ENCODE measurements around the gene SEMA5B. TPM values are rescaled to one million over a fixed set of nuclear protein-coding genes. Genes with fewer than 3 reads are reported as not detected.

Gene SEMA5B
- total and polyA plus RNA-seq, 2 experiments from 2014 or later: 8.0 to 26.8 TPM

DNA sequence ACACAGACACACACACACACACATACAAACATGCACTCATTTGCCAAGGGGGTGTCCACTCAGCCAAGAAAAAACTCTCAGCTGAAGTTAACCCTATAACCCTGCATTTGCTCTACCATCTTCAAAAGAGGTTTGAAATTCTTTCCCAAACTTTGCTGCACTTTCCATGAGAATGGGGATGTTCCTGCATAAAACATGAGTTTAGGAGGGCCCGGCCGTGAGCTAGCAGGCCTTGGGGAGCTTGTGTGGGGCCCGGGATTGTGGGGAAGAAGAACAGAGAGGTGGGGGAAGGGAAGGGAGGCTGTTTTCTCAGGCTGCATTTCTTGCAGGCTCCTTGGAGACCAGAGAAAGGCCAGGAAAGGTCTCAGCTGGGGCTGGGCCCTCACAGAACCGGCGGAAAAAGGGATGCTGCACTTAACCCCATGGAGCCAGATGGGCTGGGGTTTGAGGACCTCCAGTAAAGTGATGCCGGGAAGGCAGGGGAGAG lies 40.8 kb downstream of the SEMA5B start:
- Mint-ChIP-seq H3K36me3 (ENCODE audit: low read depth) (no peaks in the 10 kb centered on the region; the same call in 2 of the 3 replicates), H3K4me3 (peak overlapping the region; percentile 65), H3K9me3 (no peaks in the 10 kb centered on the region), H3K27ac (peak overlapping the region; percentile 96), H3K4me1 (peaks cover 71% of the 10 kb centered on the region), H3K27me3 (ENCODE audit: insufficient read depth, low read depth, poor library complexity) (peaks cover 17% of the 10 kb centered on the region)
- 0 out of 2 replicates have a peak, but pooled peaks cover 9% of the 10 kb centered on the region for H3K9me2 ChIP-seq (ENCODE audit: insufficient read depth)
- H3K27ac ChIP-seq (ENCODE audit: low read depth): peak overlapping the region; percentile 90
- H3K36me3 ChIP-seq (ENCODE audit: insufficient read depth): no peaks in the 10 kb centered on the region
- TF ChIP-seq, protein P1, sequence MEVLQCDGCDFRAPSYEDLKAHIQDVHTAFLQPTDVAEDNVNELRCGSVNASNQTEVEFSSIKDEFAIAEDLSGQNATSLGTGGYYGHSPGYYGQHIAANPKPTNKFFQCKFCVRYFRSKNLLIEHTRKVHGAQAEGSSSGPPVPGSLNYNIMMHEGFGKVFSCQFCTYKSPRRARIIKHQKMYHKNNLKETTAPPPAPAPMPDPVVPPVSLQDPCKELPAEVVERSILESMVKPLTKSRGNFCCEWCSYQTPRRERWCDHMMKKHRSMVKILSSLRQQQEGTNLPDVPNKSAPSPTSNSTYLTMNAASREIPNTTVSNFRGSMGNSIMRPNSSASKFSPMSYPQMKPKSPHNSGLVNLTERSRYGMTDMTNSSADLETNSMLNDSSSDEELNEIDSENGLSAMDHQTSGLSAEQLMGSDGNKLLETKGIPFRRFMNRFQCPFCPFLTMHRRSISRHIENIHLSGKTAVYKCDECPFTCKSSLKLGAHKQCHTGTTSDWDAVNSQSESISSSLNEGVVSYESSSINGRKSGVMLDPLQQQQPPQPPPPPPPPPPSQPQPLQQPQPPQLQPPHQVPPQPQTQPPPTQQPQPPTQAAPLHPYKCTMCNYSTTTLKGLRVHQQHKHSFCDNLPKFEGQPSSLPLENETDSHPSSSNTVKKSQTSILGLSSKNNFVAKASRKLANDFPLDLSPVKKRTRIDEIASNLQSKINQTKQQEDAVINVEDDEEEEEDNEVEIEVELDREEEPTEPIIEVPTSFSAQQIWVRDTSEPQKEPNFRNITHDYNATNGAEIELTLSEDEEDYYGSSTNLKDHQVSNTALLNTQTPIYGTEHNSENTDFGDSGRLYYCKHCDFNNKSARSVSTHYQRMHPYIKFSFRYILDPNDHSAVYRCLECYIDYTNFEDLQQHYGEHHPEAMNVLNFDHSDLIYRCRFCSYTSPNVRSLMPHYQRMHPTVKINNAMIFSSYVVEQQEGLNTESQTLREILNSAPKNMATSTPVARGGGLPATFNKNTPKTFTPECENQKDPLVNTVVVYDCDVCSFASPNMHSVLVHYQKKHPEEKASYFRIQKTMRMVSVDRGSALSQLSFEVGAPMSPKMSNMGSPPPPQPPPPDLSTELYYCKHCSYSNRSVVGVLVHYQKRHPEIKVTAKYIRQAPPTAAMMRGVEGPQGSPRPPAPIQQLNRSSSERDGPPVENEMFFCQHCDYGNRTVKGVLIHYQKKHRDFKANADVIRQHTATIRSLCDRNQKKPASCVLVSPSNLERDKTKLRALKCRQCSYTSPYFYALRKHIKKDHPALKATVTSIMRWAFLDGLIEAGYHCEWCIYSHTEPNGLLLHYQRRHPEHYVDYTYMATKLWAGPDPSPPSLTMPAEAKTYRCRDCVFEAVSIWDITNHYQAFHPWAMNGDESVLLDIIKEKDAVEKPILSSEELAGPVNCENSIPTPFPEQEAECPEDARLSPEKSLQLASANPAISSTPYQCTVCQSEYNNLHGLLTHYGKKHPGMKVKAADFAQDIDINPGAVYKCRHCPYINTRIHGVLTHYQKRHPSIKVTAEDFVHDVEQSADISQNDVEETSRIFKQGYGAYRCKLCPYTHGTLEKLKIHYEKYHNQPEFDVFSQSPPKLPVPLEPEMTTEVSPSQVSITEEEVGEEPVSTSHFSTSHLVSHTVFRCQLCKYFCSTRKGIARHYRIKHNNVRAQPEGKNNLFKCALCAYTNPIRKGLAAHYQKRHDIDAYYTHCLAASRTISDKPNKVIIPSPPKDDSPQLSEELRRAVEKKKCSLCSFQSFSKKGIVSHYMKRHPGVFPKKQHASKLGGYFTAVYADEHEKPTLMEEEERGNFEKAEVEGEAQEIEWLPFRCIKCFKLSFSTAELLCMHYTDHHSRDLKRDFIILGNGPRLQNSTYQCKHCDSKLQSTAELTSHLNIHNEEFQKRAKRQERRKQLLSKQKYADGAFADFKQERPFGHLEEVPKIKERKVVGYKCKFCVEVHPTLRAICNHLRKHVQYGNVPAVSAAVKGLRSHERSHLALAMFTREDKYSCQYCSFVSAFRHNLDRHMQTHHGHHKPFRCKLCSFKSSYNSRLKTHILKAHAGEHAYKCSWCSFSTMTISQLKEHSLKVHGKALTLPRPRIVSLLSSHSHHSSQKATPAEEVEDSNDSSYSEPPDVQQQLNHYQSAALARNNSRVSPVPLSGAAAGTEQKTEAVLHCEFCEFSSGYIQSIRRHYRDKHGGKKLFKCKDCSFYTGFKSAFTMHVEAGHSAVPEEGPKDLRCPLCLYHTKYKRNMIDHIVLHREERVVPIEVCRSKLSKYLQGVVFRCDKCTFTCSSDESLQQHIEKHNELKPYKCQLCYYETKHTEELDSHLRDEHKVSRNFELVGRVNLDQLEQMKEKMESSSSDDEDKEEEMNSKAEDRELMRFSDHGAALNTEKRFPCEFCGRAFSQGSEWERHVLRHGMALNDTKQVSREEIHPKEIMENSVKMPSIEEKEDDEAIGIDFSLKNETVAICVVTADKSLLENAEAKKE (CRISPR knock-in tag; IDR thresholded peaks at IDR 0.05): peak; percentile 90
- TF ChIP-seq ZNF114 (CRISPR knock-in tag; IDR thresholded peaks at IDR 0.05) (no peak), ZNF331 (CRISPR knock-in tag; IDR thresholded peaks at IDR 0.05; ENCODE audit: low read depth) (no peak), CREB1 (CRISPR knock-in tag; IDR thresholded peaks at IDR 0.05; ENCODE audit: low read depth) (0 out of 2 replicates have a peak, but pooled peaks have one; percentile 2), EZH2 (IDR thresholded peaks at IDR 0.05; ENCODE audit: low read depth, unreplicated experiment) (no peak), STAT1 (IDR thresholded peaks at IDR 0.05; ENCODE audit: unreplicated experiment) (no peak), POLR2AphosphoS5 (IDR thresholded peaks at IDR 0.05; ENCODE audit: low read depth) (no peak), EZH2phosphoT487 (IDR thresholded peaks at IDR 0.05; ENCODE audit: unreplicated experiment) (no peak)
- TF ChIP-seq, protein P2, sequence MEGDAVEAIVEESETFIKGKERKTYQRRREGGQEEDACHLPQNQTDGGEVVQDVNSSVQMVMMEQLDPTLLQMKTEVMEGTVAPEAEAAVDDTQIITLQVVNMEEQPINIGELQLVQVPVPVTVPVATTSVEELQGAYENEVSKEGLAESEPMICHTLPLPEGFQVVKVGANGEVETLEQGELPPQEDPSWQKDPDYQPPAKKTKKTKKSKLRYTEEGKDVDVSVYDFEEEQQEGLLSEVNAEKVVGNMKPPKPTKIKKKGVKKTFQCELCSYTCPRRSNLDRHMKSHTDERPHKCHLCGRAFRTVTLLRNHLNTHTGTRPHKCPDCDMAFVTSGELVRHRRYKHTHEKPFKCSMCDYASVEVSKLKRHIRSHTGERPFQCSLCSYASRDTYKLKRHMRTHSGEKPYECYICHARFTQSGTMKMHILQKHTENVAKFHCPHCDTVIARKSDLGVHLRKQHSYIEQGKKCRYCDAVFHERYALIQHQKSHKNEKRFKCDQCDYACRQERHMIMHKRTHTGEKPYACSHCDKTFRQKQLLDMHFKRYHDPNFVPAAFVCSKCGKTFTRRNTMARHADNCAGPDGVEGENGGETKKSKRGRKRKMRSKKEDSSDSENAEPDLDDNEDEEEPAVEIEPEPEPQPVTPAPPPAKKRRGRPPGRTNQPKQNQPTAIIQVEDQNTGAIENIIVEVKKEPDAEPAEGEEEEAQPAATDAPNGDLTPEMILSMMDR (conservative IDR thresholded peaks at IDR 0.05; ENCODE audit: low read depth in 2 of 2): no peak
- peak overlapping the region; percentile 64 for H3K4me2 ChIP-seq
- H3F3A ChIP-seq (replicated peaks; ENCODE audit: low read depth): peaks cover 13% of the 10 kb centered on the region
- ATAC-seq: peak; percentile 66
- H3K4me1 ChIP-seq (ENCODE audit: insufficient read depth): peaks cover 72% of the 10 kb centered on the region
- H2AFZ ChIP-seq: no peak overlapping the region
- no peaks in the 10 kb centered on the region for H3K27me3 ChIP-seq (ENCODE audit: insufficient read depth)
- H3K4me3 ChIP-seq: peak overlapping the region; percentile 28
- H3K79me2 ChIP-seq (replicated peaks; ENCODE audit: insufficient read depth): no peaks in the 10 kb centered on the region
- H4K20me1 ChIP-seq (replicated peaks; ENCODE audit: insufficient read depth): no peaks in the 10 kb centered on the region
- peak; percentile 93 for DNase-seq (ENCODE audit: low spot score)
